Breast epithelium (tissue), 4 donors: Measurements from ENCODE around the gene RABEP2. TPM values are rescaled to one million over a fixed set of nuclear protein-coding genes. Genes with fewer than 3 reads are reported as not detected.

Source experiments
- DNase-seq, 2 donors: peaks; one replicate each; pipeline ENCODE4 v3.0.0-alpha.2; 2019; ENCODE audit warnings: low spot score in 2 of 2
- H3K27ac ChIP-seq, 2 donors: fragments of 200-600 bp; sonication (generic) in 1 of 2; one replicate each; pipeline ENCODE4 v1.5.1; 2016 to 2019; ENCODE audit warnings: mild to moderate bottlenecking in 1 of 2
- H3K27me3 ChIP-seq, 2 donors: fragments of 200-600 bp; sonication (generic) in 1 of 2; one replicate each; pipeline versions ENCODE4 v1.5.1 to v1.6.0; 2017 to 2019; ENCODE audit warnings: control low read depth in 1 of 2, mild to moderate bottlenecking in 1 of 2
- H3K36me3 ChIP-seq: fragments of 200-600 bp; one replicate; pipeline ENCODE4 v1.5.1; 2019
- H3K4me1 ChIP-seq, 2 donors: fragments of 200-600 bp; sonication (generic); one replicate each; pipeline ENCODE4 v1.5.1; 2016 to 2019; ENCODE audit warnings: control low read depth in 1 of 2
- H3K4me3 ChIP-seq, 3 donors: fragments of 200-600 bp; sonication (generic); 1 replicate in 2 of 3; 2 replicates in 1 of 3; pipeline ENCODE4 v1.5.1; 2016 to 2019; ENCODE audit warnings: mild to moderate bottlenecking in 3 of 3, moderate library complexity in 2 of 3
- H3K9me3 ChIP-seq, 2 donors: fragments of 200-600 bp; sonication (generic) in 1 of 2; one replicate each; pipeline ENCODE4 v1.5.1; 2016 to 2019; ENCODE audit warnings: control low read depth in 1 of 2
- CTCF ChIP-seq, 3 donors: fragments of 450-650 bp; IDR thresholded peaks; one replicate each; pipeline ENCODE4 v1.5.1; 2016 to 2017; ENCODE audit warnings: antibody characterized with exemption in 3 of 3, mild to moderate bottlenecking in 3 of 3, moderate library complexity in 3 of 3
- POLR2A ChIP-seq: fragments of 450-650 bp; IDR thresholded peaks from one replicate; pipeline ENCODE4 v1.6.1; 2016; ENCODE audit warnings: antibody characterized with exemption, mild to moderate bottlenecking, moderate library complexity
- POLR2AphosphoS5 ChIP-seq, 3 donors: sonication (generic); formaldehyde crosslinking; IDR thresholded peaks; one replicate each; pipeline ENCODE4 v1.6.1; 2017; ENCODE audit warnings: antibody characterized with exemption in 3 of 3
- intact Hi-C: fragments of 100-400 bp; cut with DNase I; formaldehyde crosslinking; loops from one replicate; pipeline ENCODE4 v1.15.1; 2023; ENCODE audit warnings: low total_unique reads
- total RNA-seq, 3 donors: library from RNA; depleted of rRNA; stranded (reverse); fragments of >200 nt; gene quantifications; one replicate each; pipeline ENCODE4 v1.1.0, GENCODE V29; 2016

RABEP2 gene
- total RNA-seq, 3 donors from 2014 or later = 14.2 to 35.1 (median 25.6) TPM

GRCh38 chr16:28898942-28899341 is 26.1 kb downstream of the RABEP2 start:
- H3K4me3 ChIP-seq = no peak overlapping the region

GRCh38 chr16:28898266-28898665 is 26.8 kb downstream of the RABEP2 start:
- Histone ChIP-seq H3K27ac (no peak overlapping the region), H3K36me3 (no peaks in the 10 kb centered on the region), H3K9me3 (no peaks in the 10 kb centered on the region), H3K4me1 (no peaks in the 10 kb centered on the region), H3K4me3 (no peak overlapping the region), H3K27me3 (no peaks in the 10 kb centered on the region)
- TF ChIP-seq CTCF (IDR thresholded peaks at IDR 0.05) = no peak
- TF ChIP-seq POLR2AphosphoS5 (IDR thresholded peaks at IDR 0.05) = no peak
- TF ChIP-seq POLR2A = no peak
- no peak for DNase-seq
- intact Hi-C loops = no loop called here

More at GRCh38 chr16:28898942-28899341, 26.1 kb downstream of the RABEP2 start:
- Histone ChIP-seq H3K27me3 (no peaks in the 10 kb centered on the region), H3K4me1 (no peaks in the 10 kb centered on the region), H3K27ac (no peak overlapping the region), H3K9me3 (no peaks in the 10 kb centered on the region), H3K36me3 (no peaks in the 10 kb centered on the region)
- no peak for DNase-seq
- no peak for TF ChIP-seq POLR2AphosphoS5 (IDR thresholded peaks at IDR 0.05)
- TF ChIP-seq CTCF (IDR thresholded peaks at IDR 0.05) = no peak
- no peak for TF ChIP-seq POLR2A
- intact Hi-C loops = no loop called here

- H3K4me1 ChIP-seq = no peaks in the 10 kb centered on the region
- H3K27me3 ChIP-seq = no peaks in the 10 kb centered on the region
- intact Hi-C loops = no loop called here
- no peak for TF ChIP-seq POLR2A
- no peak for TF ChIP-seq CTCF (IDR thresholded peaks at IDR 0.05)
- TF ChIP-seq POLR2AphosphoS5 (IDR thresholded peaks at IDR 0.05) = no peak
- no peak overlapping the region for H3K27ac ChIP-seq
- no peaks in the 10 kb centered on the region for H3K36me3 ChIP-seq
- DNase-seq = no peak
- no peak overlapping the region for H3K4me3 ChIP-seq
- H3K9me3 ChIP-seq = no peaks in the 10 kb centered on the region
These were observed 27.2 kb downstream of the RABEP2 start for GRCh38 chr16:28897826-28898225.

GRCh38 chr16:28895609-28896008 is 29.4 kb downstream of the RABEP2 start:
- Histone ChIP-seq H3K4me3 (no peak overlapping the region), H3K27ac (no peak overlapping the region), H3K9me3 (no peaks in the 10 kb centered on the region), H3K36me3 (no peaks in the 10 kb centered on the region), H3K4me1 (no peaks in the 10 kb centered on the region), H3K27me3 (no peaks in the 10 kb centered on the region)
- no peak for DNase-seq
- no peak for TF ChIP-seq POLR2A
- TF ChIP-seq POLR2AphosphoS5 (IDR thresholded peaks at IDR 0.05) = no peak
- TF ChIP-seq CTCF (IDR thresholded peaks at IDR 0.05) = no peak
- intact Hi-C loops = no loop called here

- H3K9me3 ChIP-seq = no peaks in the 10 kb centered on the region
- H3K27me3 ChIP-seq = no peaks in the 10 kb centered on the region
- TF ChIP-seq POLR2A = no peak
- TF ChIP-seq CTCF (IDR thresholded peaks at IDR 0.05) = no peak
- TF ChIP-seq POLR2AphosphoS5 (IDR thresholded peaks at IDR 0.05) = no peak
- no peaks in the 10 kb centered on the region for H3K4me1 ChIP-seq
- H3K36me3 ChIP-seq = no peaks in the 10 kb centered on the region
- intact Hi-C loops = no loop called here
- H3K4me3 ChIP-seq = no peak overlapping the region
- DNase-seq = no peak
- H3K27ac ChIP-seq = no peak overlapping the region
These were observed 31.7 kb downstream of the RABEP2 start for GRCh38 chr16:28893291-28893690.
